Natural killer cell (primary cell): ENCODE data around the gene CACUL1. TPM values are rescaled to one million over a fixed set of nuclear protein-coding genes. Genes with fewer than 3 reads are reported as not detected.

ENCODE experiments used
- ATAC-seq, 3 donors: fragments of 150-1000 bp in 2 of 3; fragments of 200-7000 bp in 1 of 3; cut with Tn5 transposase; 1 replicate in 1 of 3; 2 replicates in 2 of 3; pipeline ENCODE4 v1.10.0; 2021; ENCODE audit warnings: mild to moderate bottlenecking in 2 of 3, moderate library complexity in 2 of 3
- DNase-seq, 2 donors: peaks; one replicate each; pipeline versions ENCODE4 v3.0.0 to v3.0.0-alpha.2; 2013 to 2021; ENCODE audit warnings: mixed read lengths in 1 of 2
- H3K27ac ChIP-seq: one replicate; pipeline ENCODE4 v1.5.1; 2013; ENCODE audit warnings: mild to moderate bottlenecking, low read length
- H3K27me3 ChIP-seq: one replicate; pipeline ENCODE4 v1.6.1; 2013; ENCODE audit warnings: low read length; ENCODE audit not compliant: control insufficient read depth, insufficient read depth
- H3K36me3 ChIP-seq: one replicate; pipeline ENCODE4 v1.6.1; 2013; ENCODE audit warnings: low read length; ENCODE audit not compliant: control insufficient read depth, insufficient read depth
- H3K4me1 ChIP-seq: one replicate; pipeline ENCODE4 v1.6.1; 2013; ENCODE audit warnings: low read length; ENCODE audit not compliant: control insufficient read depth, insufficient read depth
- H3K4me3 ChIP-seq: one replicate; pipeline ENCODE4 v1.5.1; 2013; ENCODE audit warnings: low read length
- H3K9me3 ChIP-seq: one replicate; pipeline ENCODE4 v1.6.1; 2013; ENCODE audit warnings: low read length; ENCODE audit not compliant: control insufficient read depth, insufficient read depth
- H3K27ac Mint-ChIP-seq, 2 donors: one replicate each; pipeline ENCODE4 v1.8.0; 2022; ENCODE audit warnings: mild to moderate bottlenecking in 2 of 2, mixed read lengths in 2 of 2, moderate library complexity in 1 of 2
- H3K27me3 Mint-ChIP-seq, 2 donors: one replicate each; pipeline ENCODE4 v1.8.0; 2022; ENCODE audit warnings: low read depth in 2 of 2, mixed read lengths in 2 of 2
- H3K36me3 Mint-ChIP-seq: one replicate; pipeline ENCODE4 v1.8.0; 2022; ENCODE audit warnings: mixed read lengths
- H3K4me1 Mint-ChIP-seq, 2 donors: one replicate each; pipeline ENCODE4 v1.8.0; 2022; ENCODE audit warnings: mixed read lengths in 2 of 2
- H3K4me3 Mint-ChIP-seq: one replicate; pipeline ENCODE4 v1.8.0; 2022; ENCODE audit warnings: mild to moderate bottlenecking, moderate library complexity, mixed read lengths
- H3K9me3 Mint-ChIP-seq, 2 donors: one replicate each; pipeline ENCODE4 v1.8.0; 2022; ENCODE audit warnings: mixed read lengths in 2 of 2
- CTCF ChIP-seq: fragments of 200-600 bp; IDR thresholded peaks from one replicate; pipeline ENCODE4 v1.8.0; 2022; ENCODE audit warnings: antibody characterized with exemption
- WGBS: methylation state at CpG from one replicate; pipeline ENCODE4 v1.1.7; 2013; ENCODE audit warnings: missing lambda C conversion rate; ENCODE audit not compliant: insufficient coverage; 5-methylcytosine and 5-hydroxymethylcytosine counted together
- intact Hi-C: fragments of 100-400 bp; cut with micrococcal nuclease; formaldehyde crosslinking; loops from one replicate; pipeline ENCODE4 v1.14.2; 2022
- total RNA-seq, 4 donors: library from RNA; stranded (reverse); fragments of 120-200 nt in 1 of 4; gene quantifications; one replicate each; pipeline versions ENCODE4 v1.2.3 to v1.2.4, GENCODE V29; 2013 to 2022

CACUL1 gene
- total RNA-seq: 10 to 100 TPM; 45.4 to 65.9 (median 47.6) TPM
- 46.2 TPM for total RNA-seq (2013)

GRCh38 chr10:118754556-118755423 is at the start of gene CACUL1:
CACUL1 (minus strand) TSS chr10:118754970; CDS start chr10:118754762, 208 bp downstream.
- Mint-ChIP-seq H3K4me1 (peaks cover 32 to 39% of the 10 kb centered on the region in 2 donors), H3K4me3 (peak within 1 kb of the TSS; percentile 92), H3K27ac (peak within 1 kb of the TSS; percentile 92 to 95), H3K36me3 (no peaks in the 10 kb centered on the region), H3K9me3 (no peaks in the 10 kb centered on the region), H3K27me3 (peaks cover 0 to 7% of the 10 kb centered on the region in 2 donors)
- H3K36me3 ChIP-seq: no peaks in the 10 kb centered on the region
- under 1% methylated on average over 87 of the region's 87 CpGs for WGBS
- intact Hi-C loops: loop anchor here (1.0 to 10.0 kb wide), 3 partner anchors 19 to 840 kb away; partner anchors contain the start of gene TIAL1
- H3K4me1 ChIP-seq: peaks cover 19% of the 10 kb centered on the region
- TF ChIP-seq CTCF: no peak
- H3K4me3 ChIP-seq: peak within 1 kb of the TSS; percentile 97
- DNase-seq (peak; percentile 99 to 100), ATAC-seq (peak; percentile 95 to 99 (median 97))
- peaks cover 5% of the 10 kb centered on the region for H3K27me3 ChIP-seq
- no peaks in the 10 kb centered on the region for H3K9me3 ChIP-seq
- H3K27ac ChIP-seq: peak within 1 kb of the TSS; percentile 91

- no peaks in the 10 kb centered on the region for H3K9me3 Mint-ChIP-seq
- Histone ChIP-seq H3K27me3 (no peaks in the 10 kb centered on the region), H3K4me1 (no peaks in the 10 kb centered on the region), H3K9me3 (no peaks in the 10 kb centered on the region), H3K36me3 (no peaks in the 10 kb centered on the region), H3K4me3 (no peak overlapping the region), H3K27ac (no peak overlapping the region)
- intact Hi-C loops: loop anchor here (5.0 kb wide), 1 partner anchor 237 kb away; no protein-coding TSS in a partner anchor
- no peak for ATAC-seq
- no peak overlapping the region for H3K27ac Mint-ChIP-seq
- no peak for DNase-seq
- peaks cover 6 to 19% of the 10 kb centered on the region in 2 donors for H3K27me3 Mint-ChIP-seq
- TF ChIP-seq CTCF: no peak
- peaks cover 0 to 5% of the 10 kb centered on the region in 2 donors for H3K4me1 Mint-ChIP-seq
- H3K36me3 Mint-ChIP-seq: no peaks in the 10 kb centered on the region
- no peak overlapping the region for H3K4me3 Mint-ChIP-seq
- WGBS: 63% methylated on average over 1 of the region's 3 CpGs
Measured at GRCh38 chr10:118804262-118804773, 49.5 kb upstream of the CACUL1 start.

GRCh38 chr10:118802126-118802793 is 47.5 kb upstream of the CACUL1 start:
- no peak for DNase-seq
- H3K27me3 ChIP-seq: no peaks in the 10 kb centered on the region
- H3K4me3 ChIP-seq: no peak overlapping the region
- TF ChIP-seq CTCF: no peak
- intact Hi-C loops: loop anchor here (5.0 kb wide), 1 partner anchor 235 kb away; no protein-coding TSS in a partner anchor
- no peaks in the 10 kb centered on the region for H3K4me1 ChIP-seq
- Mint-ChIP-seq H3K9me3 (no peaks in the 10 kb centered on the region), H3K27ac (no peak overlapping the region), H3K4me3 (no peak overlapping the region), H3K36me3 (no peaks in the 10 kb centered on the region), H3K27me3 (peaks cover 7 to 24% of the 10 kb centered on the region in 2 donors), H3K4me1 (no peaks in the 10 kb centered on the region)
- 88% methylated on average over 14 of the region's 14 CpGs for WGBS
- ATAC-seq: no peak
- H3K9me3 ChIP-seq: no peaks in the 10 kb centered on the region
- H3K36me3 ChIP-seq: no peaks in the 10 kb centered on the region
- H3K27ac ChIP-seq: no peak overlapping the region
